ENCODE measurements around the gene KLHDC10. TPM values are rescaled to one million over a fixed set of nuclear protein-coding genes. Genes with fewer than 3 reads are reported as not detected.

Gene KLHDC10
- total RNA-seq, 1 experiment from 2014 or later, result 37.5 TPM

- Histone ChIP-seq H3K27ac (ENCODE audit: low read depth, low read length, poor library complexity, severe bottlenecking) (no peak overlapping the region), H3K4me1 (ENCODE audit: insufficient read depth, low read length, poor library complexity, severe bottlenecking) (no peaks in the 10 kb centered on the region), H3K4me3 (ENCODE audit: low read depth, low read length, poor library complexity, severe bottlenecking) (no peak overlapping the region), H3K36me3 (ENCODE audit: insufficient read depth, low read length, poor library complexity, severe bottlenecking) (no peaks in the 10 kb centered on the region), H3K9me3 (ENCODE audit: low read depth, low read length, poor library complexity, severe bottlenecking) (no peaks in the 10 kb centered on the region), H3K27me3 (replicated peaks; ENCODE audit: insufficient read depth, low read depth, low read length, poor library complexity) (no peaks in the 10 kb centered on the region)
- intact Hi-C loops (cut with micrococcal nuclease; ENCODE audit: unreplicated experiment), result no loop called here
- ChIA-PET CTCF (no interaction called here), POLR2A (ENCODE audit: low non-redundant PET) (no interaction called here)
- no peak for TF ChIP-seq EZH2 (IDR thresholded peaks at IDR 0.05; ENCODE audit: borderline replicate concordance, low read depth, low read length, poor library complexity, severe bottlenecking)
- no peak for TF ChIP-seq CTCF (conservative IDR thresholded peaks at IDR 0.05; ENCODE audit: low read depth, low read length)
- DNase-seq (ENCODE audit: low spot score), result no peak
- BruUV-seq (replicated peaks), result no TSS peak
These were observed 71.7 kb downstream of the KLHDC10 start for GRCh38 chr7:130141884-130142653.

GRCh38 chr7:130142654-130143333 lies 72.5 kb downstream of the KLHDC10 start:
- Histone ChIP-seq H3K4me1 (ENCODE audit: insufficient read depth, low read length, poor library complexity, severe bottlenecking) (no peaks in the 10 kb centered on the region), H3K27ac (ENCODE audit: low read depth, low read length, poor library complexity, severe bottlenecking) (no peak overlapping the region), H3K36me3 (ENCODE audit: insufficient read depth, low read length, poor library complexity, severe bottlenecking) (no peaks in the 10 kb centered on the region), H3K4me3 (ENCODE audit: low read depth, low read length, poor library complexity, severe bottlenecking) (no peak overlapping the region), H3K27me3 (replicated peaks; ENCODE audit: insufficient read depth, low read depth, low read length, poor library complexity) (no peaks in the 10 kb centered on the region), H3K9me3 (ENCODE audit: low read depth, low read length, poor library complexity, severe bottlenecking) (no peaks in the 10 kb centered on the region)
- intact Hi-C loops (cut with micrococcal nuclease; ENCODE audit: unreplicated experiment), result no loop called here
- POLR2A ChIA-PET (ENCODE audit: low non-redundant PET), result no interaction called here
- CTCF ChIA-PET, result no interaction called here
- no peak for DNase-seq (ENCODE audit: low spot score)
- TF ChIP-seq EZH2 (IDR thresholded peaks at IDR 0.05; ENCODE audit: borderline replicate concordance, low read depth, low read length, poor library complexity, severe bottlenecking) (no peak), CTCF (conservative IDR thresholded peaks at IDR 0.05; ENCODE audit: low read depth, low read length) (no peak)
- no TSS peak for BruUV-seq (replicated peaks)

DNA sequence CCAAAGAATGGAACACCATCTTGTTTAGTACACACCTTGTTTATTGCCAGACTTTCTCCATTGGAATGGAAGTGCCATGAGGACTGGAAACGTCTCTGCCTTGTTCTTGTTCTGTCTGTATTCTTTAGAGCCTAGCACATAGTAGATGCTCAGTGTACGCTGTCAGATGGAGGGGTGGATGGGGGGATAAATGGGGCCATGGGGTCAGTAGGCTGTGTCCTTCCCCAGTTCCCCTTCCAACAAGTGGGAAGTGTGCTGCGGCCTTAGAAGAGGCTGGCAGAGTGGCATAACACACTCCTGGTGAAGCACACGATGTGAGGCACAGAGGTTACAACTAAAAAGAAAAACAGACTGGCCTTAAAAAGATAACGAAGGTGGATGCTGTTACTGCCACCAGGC lies 73.0 kb downstream of the KLHDC10 start:
- Histone ChIP-seq H3K4me1 (ENCODE audit: insufficient read depth, low read length, poor library complexity, severe bottlenecking) (no peaks in the 10 kb centered on the region), H3K4me3 (ENCODE audit: low read depth, low read length, poor library complexity, severe bottlenecking) (no peak overlapping the region), H3K27ac (ENCODE audit: low read depth, low read length, poor library complexity, severe bottlenecking) (no peak overlapping the region), H3K9me3 (ENCODE audit: low read depth, low read length, poor library complexity, severe bottlenecking) (no peaks in the 10 kb centered on the region), H3K36me3 (ENCODE audit: insufficient read depth, low read length, poor library complexity, severe bottlenecking) (no peaks in the 10 kb centered on the region), H3K27me3 (replicated peaks; ENCODE audit: insufficient read depth, low read depth, low read length, poor library complexity) (no peaks in the 10 kb centered on the region)
- intact Hi-C loops (cut with micrococcal nuclease; ENCODE audit: unreplicated experiment), result no loop called here
- TF ChIP-seq CTCF (conservative IDR thresholded peaks at IDR 0.05; ENCODE audit: low read depth, low read length) (no peak), EZH2 (IDR thresholded peaks at IDR 0.05; ENCODE audit: borderline replicate concordance, low read depth, low read length, poor library complexity, severe bottlenecking) (no peak)
- POLR2A ChIA-PET (ENCODE audit: low non-redundant PET), result no interaction called here
- CTCF ChIA-PET, result no interaction called here
- no peak for DNase-seq (ENCODE audit: low spot score)
- BruUV-seq (replicated peaks), result no TSS peak
